Progenitor cell of endocrine pancreas (in vitro differentiated cells): ENCODE results near the gene EVI2B. TPM values are rescaled to one million over a fixed set of nuclear protein-coding genes. Genes with fewer than 3 reads are reported as not detected.
"Not testable (repeated sequence)": the region's sequence is repeated elsewhere in the genome, so short reads cannot be mapped to it uniquely, and the experiment has no call there.

Experiments
- DNase-seq: peaks from one replicate; pipeline ENCODE4 v3.0.0; 2021; ENCODE audit warnings: low spot score; ENCODE audit not compliant: unreplicated experiment
- H3K27ac Mint-ChIP-seq: 2 replicates; pipeline ENCODE4 v1.8.0; 2021; ENCODE audit warnings: mild to moderate bottlenecking, moderate library complexity, mixed read lengths
- H3K27me3 Mint-ChIP-seq: 2 replicates; pipeline ENCODE4 v1.8.0; 2021; ENCODE audit warnings: mixed read lengths
- H3K36me3 Mint-ChIP-seq: 2 replicates; pipeline ENCODE4 v1.8.0; 2022; ENCODE audit warnings: mixed read lengths; ENCODE audit not compliant: insufficient read depth
- H3K4me1 Mint-ChIP-seq: 2 replicates; pipeline ENCODE4 v1.8.0; 2021; ENCODE audit warnings: low read depth, mixed read lengths
- H3K4me3 Mint-ChIP-seq: 2 replicates; pipeline ENCODE4 v1.8.0; 2021; ENCODE audit warnings: low read depth, mild to moderate bottlenecking, moderate library complexity, mixed read lengths
- H3K9me3 Mint-ChIP-seq: 2 replicates; pipeline ENCODE4 v1.8.0; 2021; ENCODE audit warnings: low read depth, mixed read lengths
- CTCF ChIP-seq: fragments of 200-600 bp; sonication (generic); IDR thresholded peaks from one replicate; pipeline ENCODE4 v1.5.0; 2021; ENCODE audit warnings: antibody characterized with exemption, mild to moderate bottlenecking; ENCODE audit not compliant: unreplicated experiment
- long read RNA-seq: library from polyadenylated mRNA; unstranded; transcript quantifications from one replicate; pipeline ENCODE4 v2.0.0, GENCODE V29; 2020
- total RNA-seq: library from RNA; stranded (reverse); gene quantifications from 2 replicates; pipeline ENCODE4 v1.2.1, GENCODE V29; 2021

EVI2B gene
- not detected in 2 replicates for total RNA-seq
- long read RNA-seq: 0 reads

DNA sequence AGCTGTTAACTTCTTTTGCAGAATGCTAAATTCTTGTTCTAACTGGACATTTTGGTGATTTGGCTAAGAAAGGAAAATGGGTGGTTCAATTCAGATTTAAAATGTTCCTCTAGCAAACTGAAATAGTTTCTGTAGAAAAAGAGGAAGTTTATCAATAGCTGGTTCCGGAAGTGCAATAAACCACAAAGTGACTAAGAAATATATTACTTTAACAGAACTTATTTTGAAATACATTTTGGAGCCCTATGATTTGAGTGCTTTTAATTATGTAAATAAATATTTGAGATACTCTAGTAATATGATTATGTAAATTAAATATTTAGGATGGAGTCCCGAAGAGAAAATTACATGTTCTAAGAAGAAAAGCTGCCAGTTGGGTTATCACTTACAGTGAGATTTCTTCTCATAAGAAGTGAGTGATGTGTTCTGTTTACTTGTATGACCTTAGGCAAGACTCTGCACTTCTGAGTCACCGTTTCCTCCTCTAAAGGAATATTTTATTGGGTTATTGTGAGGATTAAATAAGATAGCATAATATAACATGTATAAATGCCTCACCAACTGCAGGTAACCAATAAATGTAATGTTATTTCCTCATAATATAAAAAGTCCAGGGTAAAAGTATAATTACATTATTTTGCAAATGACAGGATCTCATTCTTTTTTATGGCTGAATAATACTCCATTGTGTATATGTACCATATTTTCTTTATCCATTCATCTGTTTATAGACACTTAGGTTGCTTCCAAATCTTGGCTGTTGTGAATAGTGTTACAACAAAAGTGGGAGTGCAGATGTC is at the start of gene EVI2B:
EVI2B (minus strand) TSS at position 73 of the 800 bp plus-strand sequence. CDS start 8,445 bp downstream, outside the sequence.
- peaks cover 1% of the 10 kb centered on the region for H3K36me3 Mint-ChIP-seq
- H3K27ac Mint-ChIP-seq: peak within 1 kb of the TSS; percentile 24
- no peaks in the 10 kb centered on the region for H3K27me3 Mint-ChIP-seq
- no peak within 1 kb of the TSS for H3K4me3 Mint-ChIP-seq
- peaks cover 8% of the 10 kb centered on the region for H3K4me1 Mint-ChIP-seq
- no peak for DNase-seq
- no peak for TF ChIP-seq CTCF
- no peaks in the 10 kb centered on the region for H3K9me3 Mint-ChIP-seq

GRCh38 chr17:31357839-31358394 is 44.1 kb upstream of the EVI2B start:
- TF ChIP-seq CTCF: no peak
- no peak for DNase-seq
- H3K27ac Mint-ChIP-seq: peak overlapping the region; percentile 54
- H3K4me1 Mint-ChIP-seq: peaks cover 16% of the 10 kb centered on the region
- H3K9me3 Mint-ChIP-seq: no peaks in the 10 kb centered on the region
- peaks cover 40% of the 10 kb centered on the region for H3K36me3 Mint-ChIP-seq
- H3K4me3 Mint-ChIP-seq: no peak overlapping the region
- H3K27me3 Mint-ChIP-seq: no peaks in the 10 kb centered on the region

DNA sequence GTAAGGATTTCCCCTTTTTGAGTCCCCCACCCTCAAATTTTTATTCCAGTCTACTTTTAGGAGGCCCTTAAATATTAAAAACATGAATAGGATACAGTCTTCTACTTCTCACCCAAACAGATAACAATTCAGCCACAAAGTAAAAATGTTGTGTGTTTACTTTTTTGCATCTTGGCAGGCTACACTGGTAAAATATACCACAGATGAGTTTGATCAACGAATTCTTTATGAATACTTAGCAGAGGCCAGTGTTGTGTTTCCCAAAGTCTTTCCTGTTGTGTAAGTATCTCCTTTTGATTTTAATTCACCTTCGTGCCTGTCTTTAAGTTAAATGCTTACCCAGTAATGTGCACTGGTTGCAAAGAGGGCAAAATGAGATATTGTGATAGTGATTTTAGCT is 43.2 kb upstream of the EVI2B start:
- H3K4me3 Mint-ChIP-seq: no peak overlapping the region
- H3K9me3 Mint-ChIP-seq: no peaks in the 10 kb centered on the region
- H3K27ac Mint-ChIP-seq: no peak overlapping the region
- H3K36me3 Mint-ChIP-seq: peaks cover 36% of the 10 kb centered on the region
- no peak for DNase-seq
- H3K4me1 Mint-ChIP-seq: peaks cover 12% of the 10 kb centered on the region
- TF ChIP-seq CTCF: no peak
- H3K27me3 Mint-ChIP-seq: no peaks in the 10 kb centered on the region

DNA sequence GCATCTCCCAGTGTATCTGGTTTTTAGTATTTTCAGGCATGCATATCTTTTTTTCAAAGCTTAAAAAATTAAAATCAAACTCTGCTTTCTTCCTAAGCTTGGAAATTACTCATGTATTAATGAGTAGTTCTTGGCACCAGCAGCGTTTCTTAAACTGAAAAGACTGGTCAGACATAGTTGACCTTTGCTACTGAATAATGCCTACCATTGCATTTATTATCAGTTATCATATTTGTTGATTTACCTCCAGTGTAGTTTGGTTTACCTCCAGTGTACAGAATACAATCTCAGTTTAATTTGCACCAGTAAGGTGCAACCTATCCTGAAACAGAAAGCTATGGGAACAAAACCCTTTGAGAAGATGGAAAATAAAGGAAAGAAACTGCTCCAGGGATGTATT is 42.1 kb upstream of the EVI2B start:
- Mint-ChIP-seq H3K36me3 (peaks cover 40% of the 10 kb centered on the region), H3K9me3 (no peaks in the 10 kb centered on the region), H3K4me1 (peaks cover 10% of the 10 kb centered on the region), H3K27me3 (no peaks in the 10 kb centered on the region), H3K4me3 (no peak overlapping the region), H3K27ac (no peak overlapping the region)
- no peak for DNase-seq
- no peak for TF ChIP-seq CTCF

DNA sequence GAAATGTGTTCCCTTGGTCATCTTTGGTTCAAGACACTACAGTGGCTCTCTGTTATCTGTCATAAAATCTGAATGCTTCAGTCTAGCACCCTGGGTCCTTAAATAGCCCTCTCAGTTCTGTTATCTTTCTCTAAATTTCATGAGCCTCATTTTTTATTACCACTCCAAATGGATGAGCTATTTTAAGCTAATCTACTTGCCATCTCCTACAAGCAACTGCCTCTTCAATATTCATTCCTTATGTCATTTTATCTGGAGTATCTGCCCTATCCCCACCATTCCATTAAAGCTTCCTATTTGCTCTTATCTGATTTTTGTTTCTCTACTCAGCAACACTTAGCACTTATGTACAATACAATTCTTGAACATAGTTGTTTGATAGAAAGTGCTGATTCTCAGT is 35.6 kb upstream of the EVI2B start:
- Mint-ChIP-seq H3K36me3 (peaks cover 27% of the 10 kb centered on the region), H3K27me3 (no peaks in the 10 kb centered on the region), H3K9me3 (no peaks in the 10 kb centered on the region), H3K4me1 (no peaks in the 10 kb centered on the region), H3K4me3 (no peak overlapping the region), H3K27ac (no peak overlapping the region)
- TF ChIP-seq CTCF: no peak
- no peak for DNase-seq

GRCh38 chr17:31345191-31345747 is 31.4 kb upstream of the EVI2B start:
- H3K27ac Mint-ChIP-seq, H3K4me1 Mint-ChIP-seq, H3K9me3 Mint-ChIP-seq, H3K4me3 Mint-ChIP-seq, H3K27me3 Mint-ChIP-seq, DNase-seq: not testable (repeated sequence)
- H3K36me3 Mint-ChIP-seq: peaks cover 15% of the 10 kb centered on the region
